ENCODE data around the gene DIAPH3. TPM values are rescaled to one million over a fixed set of nuclear protein-coding genes. Genes with fewer than 3 reads are reported as not detected.

The DIAPH3 gene
- total RNA-seq, 2 donors from 2014 or later: 7.1 to 8.0 TPM

DNA sequence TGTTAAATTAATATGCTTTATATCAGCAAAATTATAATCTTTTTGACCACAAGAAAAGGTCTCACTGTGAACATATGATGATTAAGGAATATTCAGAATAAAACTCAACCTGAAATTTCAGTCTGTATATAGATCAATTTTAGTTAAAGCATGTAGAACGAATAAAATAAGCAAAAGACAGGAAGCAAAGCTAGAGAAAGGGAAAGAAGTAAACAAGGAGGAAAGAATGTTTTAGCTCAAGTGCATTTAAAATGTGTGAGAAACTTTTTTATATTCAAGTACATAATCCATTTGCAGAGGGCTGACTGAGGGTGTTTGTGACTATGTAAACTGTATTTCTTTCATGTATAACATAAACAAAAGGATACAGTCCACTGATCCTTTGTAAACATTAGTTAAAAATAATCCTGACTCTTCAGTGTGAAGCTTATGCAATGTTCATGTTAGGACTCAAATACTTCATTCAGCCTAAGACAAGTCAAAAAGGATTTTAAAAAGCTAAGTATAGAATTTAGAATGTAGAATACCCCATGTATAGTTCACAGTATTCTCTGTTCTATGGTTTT, 472.1 kb downstream of the DIAPH3 start:
- H3K36me3 ChIP-seq: no peaks in the 10 kb centered on the region
- ATAC-seq (ENCODE audit: insufficient number of reproducible peaks, low FRiP score, low read depth): no peak
- H3K9me3 ChIP-seq: no peaks in the 10 kb centered on the region
- H3K4me3 ChIP-seq: no peak overlapping the region
- TF ChIP-seq, protein P1, sequence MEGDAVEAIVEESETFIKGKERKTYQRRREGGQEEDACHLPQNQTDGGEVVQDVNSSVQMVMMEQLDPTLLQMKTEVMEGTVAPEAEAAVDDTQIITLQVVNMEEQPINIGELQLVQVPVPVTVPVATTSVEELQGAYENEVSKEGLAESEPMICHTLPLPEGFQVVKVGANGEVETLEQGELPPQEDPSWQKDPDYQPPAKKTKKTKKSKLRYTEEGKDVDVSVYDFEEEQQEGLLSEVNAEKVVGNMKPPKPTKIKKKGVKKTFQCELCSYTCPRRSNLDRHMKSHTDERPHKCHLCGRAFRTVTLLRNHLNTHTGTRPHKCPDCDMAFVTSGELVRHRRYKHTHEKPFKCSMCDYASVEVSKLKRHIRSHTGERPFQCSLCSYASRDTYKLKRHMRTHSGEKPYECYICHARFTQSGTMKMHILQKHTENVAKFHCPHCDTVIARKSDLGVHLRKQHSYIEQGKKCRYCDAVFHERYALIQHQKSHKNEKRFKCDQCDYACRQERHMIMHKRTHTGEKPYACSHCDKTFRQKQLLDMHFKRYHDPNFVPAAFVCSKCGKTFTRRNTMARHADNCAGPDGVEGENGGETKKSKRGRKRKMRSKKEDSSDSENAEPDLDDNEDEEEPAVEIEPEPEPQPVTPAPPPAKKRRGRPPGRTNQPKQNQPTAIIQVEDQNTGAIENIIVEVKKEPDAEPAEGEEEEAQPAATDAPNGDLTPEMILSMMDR (IDR thresholded peaks at IDR 0.05): no peak
- H3K4me1 ChIP-seq (ENCODE audit: control insufficient read depth in 1 of 2, low read depth in 2 of 2): no peaks in the 10 kb centered on the region
- no peaks in the 10 kb centered on the region for H3K27me3 ChIP-seq (replicated peaks; ENCODE audit: insufficient read depth)
- no peak overlapping the region for H3K27ac ChIP-seq
- no peak for DNase-seq (ENCODE audit: low spot score)

DNA sequence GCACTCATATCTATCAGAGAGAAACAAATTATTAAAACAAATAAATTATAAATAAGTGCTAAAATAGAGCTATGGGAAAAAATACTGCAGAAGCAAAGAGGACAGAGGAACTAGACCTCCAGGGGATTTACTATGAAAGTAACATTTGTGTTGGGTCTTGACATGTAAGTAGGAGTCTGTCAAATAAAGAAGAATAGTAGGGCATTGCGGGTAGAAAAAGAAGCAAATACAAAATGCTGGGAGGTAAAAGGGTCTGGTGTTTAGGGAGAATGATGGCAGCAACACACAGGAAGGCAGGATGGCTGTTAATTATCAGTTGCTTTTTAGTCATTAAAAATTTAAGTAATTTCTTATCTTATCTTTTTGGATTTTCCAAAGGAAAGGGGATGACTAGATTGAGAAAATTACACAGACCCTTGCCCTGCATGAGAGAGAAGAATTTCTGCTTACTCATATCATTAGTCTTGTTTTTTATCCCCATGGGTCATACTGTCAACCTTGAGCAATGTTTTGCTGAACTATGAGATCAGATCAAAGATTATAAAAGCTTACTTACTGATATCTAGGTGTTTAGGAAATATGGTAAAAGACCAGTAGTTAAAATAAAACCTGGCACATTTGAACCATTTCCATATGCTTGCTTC, 472.7 kb downstream of the DIAPH3 start:
- no peak for ATAC-seq (ENCODE audit: insufficient number of reproducible peaks, low FRiP score, low read depth)
- Histone ChIP-seq H3K27me3 (replicated peaks; ENCODE audit: insufficient read depth) (no peaks in the 10 kb centered on the region), H3K9me3 (no peaks in the 10 kb centered on the region), H3K36me3 (no peaks in the 10 kb centered on the region), H3K27ac (no peak overlapping the region), H3K4me3 (no peak overlapping the region), H3K4me1 (ENCODE audit: control insufficient read depth in 1 of 2, low read depth in 2 of 2) (no peaks in the 10 kb centered on the region)
- TF ChIP-seq, protein P1 (IDR thresholded peaks at IDR 0.05): no peak
- no peak for DNase-seq (ENCODE audit: low spot score)

DNA sequence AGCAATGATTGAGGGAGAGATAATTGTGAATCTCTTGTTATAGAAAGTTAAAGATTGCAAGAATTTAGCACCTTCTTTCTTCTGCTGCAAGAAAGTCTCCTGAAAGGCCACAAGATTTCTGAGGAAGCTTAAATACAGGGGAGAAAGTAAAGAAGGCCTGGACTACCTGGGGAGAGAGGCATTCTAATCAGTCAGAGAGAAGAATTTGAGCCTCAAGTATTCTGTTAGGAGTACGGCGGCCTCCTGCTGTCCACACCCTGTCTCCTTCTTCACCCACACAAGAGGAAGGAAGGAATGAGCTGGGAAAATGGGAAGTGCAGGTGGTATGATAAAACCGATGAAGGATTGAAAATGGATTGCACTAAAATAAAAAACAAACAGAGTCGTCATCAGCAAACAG, 474.7 kb downstream of the DIAPH3 start:
- TF ChIP-seq, protein P1 (IDR thresholded peaks at IDR 0.05): no peak
- no peak overlapping the region for H3K4me3 ChIP-seq
- DNase-seq (ENCODE audit: low spot score) (no peak), ATAC-seq (ENCODE audit: insufficient number of reproducible peaks, low FRiP score, low read depth) (no peak)
- no peaks in the 10 kb centered on the region for H3K36me3 ChIP-seq
- no peak overlapping the region for H3K27ac ChIP-seq
- H3K27me3 ChIP-seq (replicated peaks; ENCODE audit: insufficient read depth): no peaks in the 10 kb centered on the region
- H3K4me1 ChIP-seq (ENCODE audit: control insufficient read depth in 1 of 2, low read depth in 2 of 2): no peaks in the 10 kb centered on the region
- H3K9me3 ChIP-seq: no peaks in the 10 kb centered on the region

DNA sequence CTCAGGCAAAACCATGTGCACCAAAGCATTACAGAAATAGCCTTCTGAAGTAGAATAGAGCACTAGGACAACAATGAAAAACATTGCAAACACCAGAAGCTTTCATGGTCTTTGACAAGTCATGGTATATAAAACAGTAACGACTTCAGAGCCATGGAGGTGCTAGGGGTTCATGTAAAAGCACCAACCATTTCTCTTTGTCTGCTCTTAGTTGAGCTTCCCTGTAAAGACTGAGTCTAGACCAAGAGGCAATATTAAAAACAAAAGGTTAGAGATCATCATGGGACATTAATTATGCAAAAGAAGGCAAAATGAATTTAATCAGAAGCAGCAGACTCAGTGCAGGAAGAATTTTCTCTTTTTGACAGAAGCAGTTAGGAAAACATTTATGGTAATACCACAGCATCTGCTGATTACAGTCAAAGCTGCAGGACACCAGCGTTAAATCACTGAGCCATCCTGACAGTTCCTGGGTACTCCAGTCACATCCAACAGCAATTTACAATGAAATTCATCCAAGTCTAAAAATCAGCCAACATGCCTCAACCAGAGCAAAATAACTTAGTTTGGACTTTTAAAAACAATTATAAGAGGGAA, 476.8 kb downstream of the DIAPH3 start:
- TF ChIP-seq, protein P1 (IDR thresholded peaks at IDR 0.05): no peak
- Histone ChIP-seq H3K9me3 (no peaks in the 10 kb centered on the region), H3K36me3 (no peaks in the 10 kb centered on the region), H3K4me3 (no peak overlapping the region), H3K4me1 (ENCODE audit: control insufficient read depth in 1 of 2, low read depth in 2 of 2) (no peaks in the 10 kb centered on the region), H3K27ac (no peak overlapping the region), H3K27me3 (replicated peaks; ENCODE audit: insufficient read depth) (no peaks in the 10 kb centered on the region)
- ATAC-seq (ENCODE audit: insufficient number of reproducible peaks, low FRiP score, low read depth): no peak
- DNase-seq (ENCODE audit: low spot score): no peak

DNA sequence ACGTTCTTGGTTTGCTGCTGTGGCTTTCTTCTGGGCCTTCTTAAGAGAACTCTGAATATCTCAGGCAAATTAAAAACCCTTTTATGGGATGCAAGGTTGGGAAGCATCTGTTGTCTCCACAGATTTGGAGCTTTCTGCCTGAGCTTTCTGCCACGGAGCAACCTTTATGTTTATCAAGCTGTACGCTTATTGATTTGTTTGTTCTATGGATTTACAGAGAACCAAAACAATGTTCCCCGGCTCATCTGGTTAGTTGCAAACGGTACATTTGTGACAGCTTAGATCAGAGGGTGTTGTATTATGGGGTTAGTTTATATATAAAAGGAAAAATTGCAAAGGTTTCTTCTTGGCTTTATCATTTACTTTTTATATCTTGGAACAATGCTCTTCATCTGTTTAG, 479.6 kb downstream of the DIAPH3 start:
- no peaks in the 10 kb centered on the region for H3K9me3 ChIP-seq
- no peaks in the 10 kb centered on the region for H3K36me3 ChIP-seq
- no peak for ATAC-seq (ENCODE audit: insufficient number of reproducible peaks, low FRiP score, low read depth)
- TF ChIP-seq, protein P1 (IDR thresholded peaks at IDR 0.05): no peak
- DNase-seq (ENCODE audit: low spot score): no peak
- H3K4me3 ChIP-seq: no peak overlapping the region
- no peaks in the 10 kb centered on the region for H3K27me3 ChIP-seq (replicated peaks; ENCODE audit: insufficient read depth)
- no peak overlapping the region for H3K27ac ChIP-seq
- H3K4me1 ChIP-seq (ENCODE audit: control insufficient read depth in 1 of 2, low read depth in 2 of 2): no peaks in the 10 kb centered on the region

Measured in thoracic aorta (tissue), 2 donors.